ENCODE data around the gene HLA-E.
A peak's percentile ranks its signal among the peaks of the same experiment; 100 is the strongest.

DNA sequence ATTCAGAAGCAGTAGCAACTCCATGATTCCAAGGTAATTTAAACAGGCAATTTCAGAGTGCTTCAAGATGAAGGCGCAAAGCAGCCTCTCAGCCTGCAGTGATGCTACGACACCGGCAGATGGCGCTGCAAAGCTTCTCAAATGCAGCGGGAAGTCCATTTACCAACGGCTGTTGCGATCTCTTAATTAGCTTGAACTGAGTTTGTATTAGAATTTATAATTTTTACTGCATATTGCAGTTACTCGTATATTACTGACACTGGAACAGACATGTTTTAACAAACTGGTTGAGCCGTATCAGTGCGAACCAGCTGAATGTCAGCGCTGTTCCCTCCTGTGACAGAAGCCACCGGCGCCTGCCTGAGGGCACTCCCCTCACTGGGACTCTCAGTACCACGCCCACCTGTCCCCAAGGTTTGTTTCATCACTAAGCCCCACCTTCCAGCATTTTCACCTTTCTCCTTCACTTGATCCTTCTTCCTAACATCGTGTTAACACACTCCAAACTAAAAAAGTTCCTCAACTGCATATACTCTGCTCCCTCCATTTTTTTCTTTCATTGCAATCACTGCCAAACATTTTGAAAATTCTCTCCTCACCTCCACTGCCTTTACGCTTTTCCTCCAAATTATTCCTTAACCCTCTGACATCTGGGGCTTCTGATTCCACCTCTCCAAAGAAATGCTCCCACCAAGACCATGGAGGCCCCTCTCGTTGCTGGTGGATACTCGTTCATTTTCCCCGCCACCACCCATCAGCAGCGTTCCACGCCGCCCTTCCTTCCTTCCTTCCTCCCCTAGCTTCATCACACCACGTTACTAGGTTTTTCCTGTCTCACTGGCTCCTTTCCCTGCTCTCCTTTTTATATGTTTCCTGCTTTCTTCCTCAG, 52.5 kb downstream of the HLA-E start:
- TF ChIP-seq EP300 (IDR thresholded peaks at IDR 0.05): no peak
- peak; percentile 77 to 97 (median 89) for TF ChIP-seq CTCF (IDR thresholded peaks at IDR 0.05)

All from sigmoid colon (tissue), 4 donors.